ENCODE data around the gene PEX3. TPM values are rescaled to one million over a fixed set of nuclear protein-coding genes. Genes with fewer than 3 reads are reported as not detected.
A peak's percentile ranks its signal among the peaks of the same experiment; 100 is the strongest.

PEX3 gene
- total and polyA plus RNA-seq, 10 of the 15 experiments (the other 5 are each of a cell fraction or from before 2014, with no cell fraction given) = 18.6 to 70.7 (median 38.6) TPM

- TF ChIP-seq PBX3 (IDR thresholded peaks at IDR 0.05; ENCODE audit: insufficient replicate concordance, low read depth, low read length) = no peak
- no peak for TF ChIP-seq ZBTB40 (IDR thresholded peaks at IDR 0.05; ENCODE audit: borderline replicate concordance)
Measured at GRCh38 chr6:143536461-143536865, 85.9 kb downstream of the PEX3 start (continued).

GRCh38 chr6:143536866-143537691 lies 86.5 kb downstream of the PEX3 start:
- Histone ChIP-seq H4K20me1 (ENCODE audit: control insufficient read depth, insufficient read depth) (no peaks in the 10 kb centered on the region), H3K9ac (ENCODE audit: control insufficient read depth, insufficient read depth, low read length) (peak overlapping the region; percentile 67), H3K27ac (ENCODE audit: control insufficient read depth, insufficient read depth) (peak overlapping the region; percentile 24; the same call in 1 of the 2 replicates), H3K27me3 (replicated peaks in 1 of 2; ENCODE audit: control insufficient read depth in 2 of 2, insufficient read depth in 2 of 2, low read length in 1 of 2) (peaks cover 0 to 1% of the 10 kb centered on the region in 2 experiments; a peak in 2 of 4 replicates), H2AFZ (ENCODE audit: control insufficient read depth, low read depth, low read length) (peak overlapping the region; percentile 86), H3K36me3 (ENCODE audit: control insufficient read depth in 2 of 2, insufficient read depth in 2 of 2, low read length in 1 of 2) (no peaks in the 10 kb centered on the region), H3K9me3 (replicated peaks; ENCODE audit: control insufficient read depth, insufficient read depth, low read length) (no peaks in the 10 kb centered on the region; the same call in 2 of the 3 replicates), H3K79me2 (ENCODE audit: control insufficient read depth, insufficient read depth, low read length) (no peaks in the 10 kb centered on the region; the same call in 1 of the 2 replicates), H3K4me3 (peak overlapping the region; percentile 80), H3K4me2 (ENCODE audit: control insufficient read depth, insufficient read depth) (peak overlapping the region; percentile 93), H3K4me1 (ENCODE audit: control insufficient read depth, insufficient read depth, low read length) (peaks cover 31% of the 10 kb centered on the region)
- no TSS peak for BruUV-seq (replicated peaks)
- RAD21 ChIA-PET (ENCODE audit: unreplicated experiment) = interaction anchor here (0.9 to 2.1 kb wide), 3 partner anchors 24 to 477 kb away, joined by 3 to 8 read pairs (median 4); no protein-coding TSS in a partner anchor
- CTCF ChIA-PET = interaction anchor here (1.1 to 3.2 kb wide), 5 partner anchors 24 to 38 kb away, joined by 3 to 18 read pairs (median 5); partner anchors contain the start of gene FUCA2
- DNase-seq (ENCODE audit: low read depth, low spot score) = no peak
- ATAC-seq = peak; percentile 71
- POLR2A ChIA-PET = no interaction called here
- intact Hi-C loops (cut with micrococcal nuclease; ENCODE audit: unreplicated experiment) (no loop called here), in situ Hi-C loops (cut with MboI) (no loop called here)
- SMC1A ChIA-PET (ENCODE audit: uncharacterized antibody, unreplicated experiment) = interaction anchor here (1.2 kb wide), 2 partner anchors 10 to 30 kb away, joined by 3 to 4 read pairs; no protein-coding TSS in a partner anchor
- 2% methylated on average over 67 of the region's 103 CpGs for WGBS (ENCODE audit: insufficient coverage, insufficient replicate concordance, low lambda C conversion rate, missing lambda C conversion rate)
- no peak for FAIRE-seq
- TF ChIP-seq RAD21 (IDR thresholded peaks at IDR 0.05; ENCODE audit: insufficient read depth, low read depth, low read length) (peak; percentile 20; the same call in 1 of the 2 replicates), PKNOX1 (IDR thresholded peaks at IDR 0.05) (no peak), EZH2 (IDR thresholded peaks at IDR 0.05; ENCODE audit: borderline replicate concordance, control insufficient read depth, low read depth, low read length) (no peak), ELK1 (IDR thresholded peaks at IDR 0.05; ENCODE audit: low read depth, low read length) (no peak), MYB (IDR thresholded peaks at IDR 0.05; ENCODE audit: borderline replicate concordance, low read depth, low read length) (no peak), IKZF2 (IDR thresholded peaks at IDR 0.05) (peak in 1 of 2 experiments; percentile 52; a peak in 3 of 4 replicates), EED (IDR thresholded peaks at IDR 0.05; ENCODE audit: low read depth) (peak; percentile 63; the same call in 1 of the 2 replicates), CBFB (IDR thresholded peaks at IDR 0.05; ENCODE audit: low read depth) (no peak)
